ENCODE data around the gene ARHGEF3. TPM values are rescaled to one million over a fixed set of nuclear protein-coding genes. Genes with fewer than 3 reads are reported as not detected.
A peak's percentile ranks its signal among the peaks of the same experiment; 100 is the strongest.

The ARHGEF3 gene
- total RNA-seq, 1 donor from 2014 or later = 12.1 TPM

GRCh38 chr3:56812754-56813652 lies 11.3 kb upstream of the ARHGEF3 start:
- no peak for TF ChIP-seq CTCF (IDR thresholded peaks at IDR 0.05; ENCODE audit: insufficient read depth, low read length, severe bottlenecking)
- Histone ChIP-seq H3K4me3 (ENCODE audit: low read depth, low read length) (no peak overlapping the region), H3K27me3 (ENCODE audit: control insufficient read depth, insufficient read depth, low read length) (no peaks in the 10 kb centered on the region), H3K36me3 (ENCODE audit: control insufficient read depth, insufficient read depth, low read length) (no peaks in the 10 kb centered on the region)
- DNase-seq (ENCODE audit: low read depth) = peak; percentile 72
- FAIRE-seq = peak; percentile 68

GRCh38 chr3:56811546-56812202 lies 9.9 kb upstream of the ARHGEF3 start:
- DNase-seq (ENCODE audit: low read depth) = peak; percentile 41
- FAIRE-seq = no peak

GRCh38 chr3:56810577-56811545 lies 9.1 kb upstream of the ARHGEF3 start:
- no peaks in the 10 kb centered on the region for H3K27me3 ChIP-seq (ENCODE audit: control insufficient read depth, insufficient read depth, low read length)
- no peaks in the 10 kb centered on the region for H3K36me3 ChIP-seq (ENCODE audit: control insufficient read depth, insufficient read depth, low read length)
- FAIRE-seq (no peak), DNase-seq (ENCODE audit: low read depth) (peak; percentile 69)
- H3K4me3 ChIP-seq (ENCODE audit: low read depth, low read length) = no peak overlapping the region
- TF ChIP-seq CTCF (IDR thresholded peaks at IDR 0.05; ENCODE audit: insufficient read depth, low read length, severe bottlenecking) = no peak

More at GRCh38 chr3:56811546-56812202, 9.9 kb upstream of the ARHGEF3 start:
- TF ChIP-seq CTCF (IDR thresholded peaks at IDR 0.05; ENCODE audit: insufficient read depth, low read length, severe bottlenecking) = no peak
- Histone ChIP-seq H3K36me3 (ENCODE audit: control insufficient read depth, insufficient read depth, low read length) (no peaks in the 10 kb centered on the region), H3K4me3 (ENCODE audit: low read depth, low read length) (no peak overlapping the region), H3K27me3 (ENCODE audit: control insufficient read depth, insufficient read depth, low read length) (no peaks in the 10 kb centered on the region)

- H3K4me3 ChIP-seq (ENCODE audit: low read depth, low read length) = no peak overlapping the region
- TF ChIP-seq CTCF (IDR thresholded peaks at IDR 0.05; ENCODE audit: insufficient read depth, low read length, severe bottlenecking) = no peak
- H3K36me3 ChIP-seq (ENCODE audit: control insufficient read depth, insufficient read depth, low read length) = no peaks in the 10 kb centered on the region
- no peaks in the 10 kb centered on the region for H3K27me3 ChIP-seq (ENCODE audit: control insufficient read depth, insufficient read depth, low read length)
- no peak for DNase-seq (ENCODE audit: low read depth)
- FAIRE-seq = no peak
These were observed 4.7 kb upstream of the ARHGEF3 start for GRCh38 chr3:56806407-56806806.

GRCh38 chr3:56802790-56803189 lies 1.0 kb upstream of the ARHGEF3 start:
- no peaks in the 10 kb centered on the region for H3K36me3 ChIP-seq (ENCODE audit: control insufficient read depth, insufficient read depth, low read length)
- DNase-seq (ENCODE audit: low read depth) = no peak
- H3K27me3 ChIP-seq (ENCODE audit: control insufficient read depth, insufficient read depth, low read length) = no peaks in the 10 kb centered on the region
- no peak for FAIRE-seq
- TF ChIP-seq CTCF (IDR thresholded peaks at IDR 0.05; ENCODE audit: insufficient read depth, low read length, severe bottlenecking) = no peak
- H3K4me3 ChIP-seq (ENCODE audit: low read depth, low read length) = no peak overlapping the region
